Skin epidermis (tissue), 12 donors: ENCODE results near the gene CFAP100.

Experiments
- H3K27ac ChIP-seq, 21 experiments: fragments of 200-600 bp; sonication (generic) in 11 of 21; one replicate each; pipeline ENCODE4 v1.5.0; 2020; ENCODE audit warnings: mild to moderate bottlenecking in 3 of 21, inconsistent platforms in 2 of 21, moderate library complexity in 2 of 21
- H3K4me3 ChIP-seq, 7 experiments: fragments of 200-600 bp; sonication (generic) in 2 of 7; one replicate each; pipeline ENCODE4 v1.5.0; 2020; ENCODE audit warnings: inconsistent platforms in 2 of 7, mild to moderate bottlenecking in 2 of 7, moderate library complexity in 1 of 7

CFAP100 gene

GRCh38 chr3:126372413-126373145 lies 22.1 kb upstream of the CFAP100 start:
- Histone ChIP-seq H3K4me3 (no peak overlapping the region), H3K27ac (no peak overlapping the region)

- Histone ChIP-seq H3K4me3 (no peak overlapping the region), H3K27ac (no peak overlapping the region)
Measured at GRCh38 chr3:126373146-126373613, 21.5 kb upstream of the CFAP100 start.

GRCh38 chr3:126373682-126374601 lies 20.8 kb upstream of the CFAP100 start:
- no peak overlapping the region for H3K4me3 ChIP-seq
- H3K27ac ChIP-seq, result peak overlapping the region in 1 of 21 experiments; percentile 12

- H3K4me3 ChIP-seq, result no peak overlapping the region
- H3K27ac ChIP-seq, result peak overlapping the region in 2 of 21 experiments; percentile 12 to 45
Measured at GRCh38 chr3:126375835-126376331, 18.8 kb upstream of the CFAP100 start.

GRCh38 chr3:126376444-126376843 lies 18.3 kb upstream of the CFAP100 start:
- Histone ChIP-seq H3K4me3 (no peak overlapping the region), H3K27ac (peak overlapping the region in 1 of 21 experiments; percentile 12)

GRCh38 chr3:126377211-126377610 lies 17.5 kb upstream of the CFAP100 start:
- Histone ChIP-seq H3K27ac (no peak overlapping the region), H3K4me3 (no peak overlapping the region)

- no peak overlapping the region for H3K4me3 ChIP-seq
- no peak overlapping the region for H3K27ac ChIP-seq
Measured at GRCh38 chr3:126378341-126378751, 16.4 kb upstream of the CFAP100 start.

GRCh38 chr3:126380011-126380768 lies 14.5 kb upstream of the CFAP100 start:
- Histone ChIP-seq H3K4me3 (no peak overlapping the region), H3K27ac (no peak overlapping the region)

- Histone ChIP-seq H3K27ac (no peak overlapping the region), H3K4me3 (no peak overlapping the region)
Measured at GRCh38 chr3:126381966-126382365, 12.7 kb upstream of the CFAP100 start.

- Histone ChIP-seq H3K27ac (peak overlapping the region in 8 of 21 experiments; percentile 4 to 66 (median 54)), H3K4me3 (peak overlapping the region; percentile 10 to 41 (median 31))
Measured at GRCh38 chr3:126389112-126389793, 5.5 kb upstream of the CFAP100 start.

- H3K27ac ChIP-seq, result no peak overlapping the region
- no peak overlapping the region for H3K4me3 ChIP-seq
Measured at GRCh38 chr3:126389794-126390146, 4.9 kb upstream of the CFAP100 start.

- Histone ChIP-seq H3K27ac (no peak overlapping the region), H3K4me3 (no peak overlapping the region)
Measured at GRCh38 chr3:126390201-126390600, 4.5 kb upstream of the CFAP100 start.

GRCh38 chr3:126390751-126391150 lies 4.0 kb upstream of the CFAP100 start:
- Histone ChIP-seq H3K4me3 (no peak overlapping the region), H3K27ac (no peak overlapping the region)

- Histone ChIP-seq H3K4me3 (no peak overlapping the region), H3K27ac (no peak overlapping the region)
Measured at GRCh38 chr3:126391631-126392030, 3.1 kb upstream of the CFAP100 start.

- no peak overlapping the region for H3K4me3 ChIP-seq
- H3K27ac ChIP-seq, result no peak overlapping the region
Measured at GRCh38 chr3:126392246-126392645, 2.5 kb upstream of the CFAP100 start.

GRCh38 chr3:126393563-126393962 lies 1.1 kb upstream of the CFAP100 start:
- Histone ChIP-seq H3K4me3 (no peak overlapping the region), H3K27ac (no peak overlapping the region)

GRCh38 chr3:126394977-126395321 lies 240 bp downstream of the CFAP100 start:
- H3K4me3 ChIP-seq, result peak overlapping the region in 1 of 7 experiments; percentile 1
- no peak overlapping the region for H3K27ac ChIP-seq

GRCh38 chr3:126395846-126396513 lies 1.3 kb downstream of the CFAP100 start:
- no peak overlapping the region for H3K27ac ChIP-seq
- H3K4me3 ChIP-seq, result no peak overlapping the region

GRCh38 chr3:126396536-126396935 lies 1.8 kb downstream of the CFAP100 start:
- H3K27ac ChIP-seq, result no peak overlapping the region

More at GRCh38 chr3:126396536-126396935, 1.8 kb downstream of the CFAP100 start:
- H3K4me3 ChIP-seq, result no peak overlapping the region
